ENCODE data around the gene RND3. TPM values are rescaled to one million over a fixed set of nuclear protein-coding genes. Genes with fewer than 3 reads are reported as not detected.

Gene RND3
- total and polyA plus RNA-seq, 9 of the 15 experiments (the other 6 are each of a cell fraction or from before 2014, with no cell fraction given) = 0.22 to 0.64 (median 0.29) TPM; not detected in 4

DNA sequence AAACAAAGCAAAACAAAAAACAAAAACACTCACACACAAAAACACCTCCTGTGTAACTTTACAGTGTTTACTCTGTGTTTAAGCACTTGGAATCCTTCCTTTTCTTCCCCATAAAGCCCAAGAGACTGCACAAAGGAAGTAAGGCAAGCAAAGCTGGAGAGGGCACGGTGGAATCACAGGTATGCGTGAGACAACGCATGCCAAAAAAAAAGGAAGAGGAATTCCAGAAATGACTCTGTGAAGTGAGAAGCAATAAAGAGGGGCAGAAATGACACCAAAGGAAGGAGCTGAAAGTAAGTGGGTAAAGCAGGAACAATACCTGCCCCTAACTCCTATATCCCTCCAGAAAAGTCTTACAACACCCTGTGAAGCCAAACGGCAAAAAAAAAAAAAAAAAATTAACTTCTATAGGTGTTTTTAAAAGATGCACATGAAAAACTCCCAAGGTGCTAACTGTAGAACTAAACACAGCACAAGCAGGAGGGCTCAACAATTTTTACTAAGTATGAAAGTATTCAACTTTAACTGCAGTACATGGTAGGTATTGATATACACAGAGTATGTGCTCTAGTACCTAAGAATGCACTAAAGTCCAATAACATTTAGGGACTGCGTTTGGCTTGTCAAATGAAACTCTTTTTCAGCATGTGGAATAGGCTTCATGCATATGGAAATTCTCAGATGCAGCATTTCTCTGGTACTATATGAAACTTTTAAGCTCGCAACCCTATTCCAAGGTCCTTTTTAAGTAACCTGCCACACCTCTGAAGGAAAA lies 9.1 kb downstream of the RND3 start:
- Histone ChIP-seq H3K27me3 (ENCODE audit: control insufficient read depth in 2 of 2, insufficient read depth in 2 of 2, low read length in 2 of 2) (no peaks in the 10 kb centered on the region), H4K20me1 (replicated peaks; ENCODE audit: control insufficient read depth, insufficient read depth, low read length) (no peaks in the 10 kb centered on the region), H3K4me2 (ENCODE audit: insufficient read depth, low read length) (no peak overlapping the region), H3K27ac (ENCODE audit: extremely low read depth, low read depth, low read length) (no peak overlapping the region), H2AFZ (ENCODE audit: low read depth, low read length) (no peak overlapping the region), H3K9me1 (ENCODE audit: control insufficient read depth, insufficient read depth, low read length) (no peaks in the 10 kb centered on the region), H3K4me3 (no peak overlapping the region), H3K9ac (ENCODE audit: insufficient read depth in 1 of 2, low read depth in 2 of 2, low read length in 2 of 2) (no peak overlapping the region), H3K4me1 (replicated peaks in 1 of 2; ENCODE audit: control insufficient read depth in 2 of 2, insufficient read depth in 2 of 2, low read length in 2 of 2) (no peaks in the 10 kb centered on the region), H3K9me3 (replicated peaks; ENCODE audit: control insufficient read depth, insufficient read depth, low read depth, low read length) (no peaks in the 10 kb centered on the region), H3K79me2 (ENCODE audit: control insufficient read depth, insufficient read depth, low read length) (no peaks in the 10 kb centered on the region), H3K36me3 (ENCODE audit: control insufficient read depth, insufficient read depth, low read length) (no peaks in the 10 kb centered on the region)
- intact Hi-C loops (cut with micrococcal nuclease) (no loop called here), in situ Hi-C loops (cut with MboI) (loop anchor here (25.0 kb wide), 1 partner anchor 866 kb away; no protein-coding TSS in a partner anchor)
- TF ChIP-seq ATF1 (CRISPR knock-in tag; IDR thresholded peaks at IDR 0.05) (no peak), ATF1 (tag; IDR thresholded peaks at IDR 0.05) (no peak), MEF2D (tag; conservative IDR thresholded peaks at IDR 0.05; ENCODE audit: low read depth) (no peak), ELF2 (CRISPR knock-in tag; IDR thresholded peaks at IDR 0.05) (no peak), TARDBP (IDR thresholded peaks at IDR 0.05) (no peak), KLF16 (IDR thresholded peaks at IDR 0.05) (no peak)
- TF ChIP-seq, protein P1, sequence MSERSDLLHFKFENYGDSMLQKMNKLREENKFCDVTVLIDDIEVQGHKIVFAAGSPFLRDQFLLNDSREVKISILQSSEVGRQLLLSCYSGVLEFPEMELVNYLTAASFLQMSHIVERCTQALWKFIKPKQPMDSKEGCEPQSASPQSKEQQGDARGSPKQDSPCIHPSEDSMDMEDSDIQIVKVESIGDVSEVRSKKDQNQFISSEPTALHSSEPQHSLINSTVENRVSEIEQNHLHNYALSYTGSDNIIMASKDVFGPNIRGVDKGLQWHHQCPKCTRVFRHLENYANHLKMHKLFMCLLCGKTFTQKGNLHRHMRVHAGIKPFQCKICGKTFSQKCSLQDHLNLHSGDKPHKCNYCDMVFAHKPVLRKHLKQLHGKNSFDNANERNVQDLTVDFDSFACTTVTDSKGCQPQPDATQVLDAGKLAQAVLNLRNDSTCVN (CRISPR knock-in tag; IDR thresholded peaks at IDR 0.05) = no peak
- TF ChIP-seq, protein P2, sequence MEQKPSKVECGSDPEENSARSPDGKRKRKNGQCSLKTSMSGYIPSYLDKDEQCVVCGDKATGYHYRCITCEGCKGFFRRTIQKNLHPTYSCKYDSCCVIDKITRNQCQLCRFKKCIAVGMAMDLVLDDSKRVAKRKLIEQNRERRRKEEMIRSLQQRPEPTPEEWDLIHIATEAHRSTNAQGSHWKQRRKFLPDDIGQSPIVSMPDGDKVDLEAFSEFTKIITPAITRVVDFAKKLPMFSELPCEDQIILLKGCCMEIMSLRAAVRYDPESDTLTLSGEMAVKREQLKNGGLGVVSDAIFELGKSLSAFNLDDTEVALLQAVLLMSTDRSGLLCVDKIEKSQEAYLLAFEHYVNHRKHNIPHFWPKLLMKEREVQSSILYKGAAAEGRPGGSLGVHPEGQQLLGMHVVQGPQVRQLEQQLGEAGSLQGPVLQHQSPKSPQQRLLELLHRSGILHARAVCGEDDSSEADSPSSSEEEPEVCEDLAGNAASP (IDR thresholded peaks at IDR 0.05) = no peak
- POLR2A ChIA-PET = no interaction called here
- CTCF ChIA-PET (ENCODE audit: low intra/inter-chr PET ratio) = no interaction called here
- ATAC-seq = no peak
- BruUV-seq (replicated peaks) = no TSS peak
- no peak for FAIRE-seq
- no peak for DNase-seq (ENCODE audit: extremely low read depth in 1 of 4, low spot score in 3 of 4)
- 7% methylated on average over 6 of the region's 6 CpGs for WGBS (ENCODE audit: insufficient coverage, low coverage, missing lambda C conversion rate)
